Stimulated activated CD8-positive, alpha-beta memory T cell treated with anti-CD3 and anti-CD28 coated beads, Interleukin-7, amount 100 ng/mL, for 1 hour (primary cell): Measurements from ENCODE around the gene SLC29A1.
A peak's percentile ranks its signal among the peaks of the same experiment; 100 is the strongest.

Experiments used
- DNase-seq, 2 donors: peaks; one replicate each; pipeline ENCODE4 v3.0.0-alpha.2; 2020; ENCODE audit warnings: low read depth in 2 of 2

SLC29A1 gene

DNA sequence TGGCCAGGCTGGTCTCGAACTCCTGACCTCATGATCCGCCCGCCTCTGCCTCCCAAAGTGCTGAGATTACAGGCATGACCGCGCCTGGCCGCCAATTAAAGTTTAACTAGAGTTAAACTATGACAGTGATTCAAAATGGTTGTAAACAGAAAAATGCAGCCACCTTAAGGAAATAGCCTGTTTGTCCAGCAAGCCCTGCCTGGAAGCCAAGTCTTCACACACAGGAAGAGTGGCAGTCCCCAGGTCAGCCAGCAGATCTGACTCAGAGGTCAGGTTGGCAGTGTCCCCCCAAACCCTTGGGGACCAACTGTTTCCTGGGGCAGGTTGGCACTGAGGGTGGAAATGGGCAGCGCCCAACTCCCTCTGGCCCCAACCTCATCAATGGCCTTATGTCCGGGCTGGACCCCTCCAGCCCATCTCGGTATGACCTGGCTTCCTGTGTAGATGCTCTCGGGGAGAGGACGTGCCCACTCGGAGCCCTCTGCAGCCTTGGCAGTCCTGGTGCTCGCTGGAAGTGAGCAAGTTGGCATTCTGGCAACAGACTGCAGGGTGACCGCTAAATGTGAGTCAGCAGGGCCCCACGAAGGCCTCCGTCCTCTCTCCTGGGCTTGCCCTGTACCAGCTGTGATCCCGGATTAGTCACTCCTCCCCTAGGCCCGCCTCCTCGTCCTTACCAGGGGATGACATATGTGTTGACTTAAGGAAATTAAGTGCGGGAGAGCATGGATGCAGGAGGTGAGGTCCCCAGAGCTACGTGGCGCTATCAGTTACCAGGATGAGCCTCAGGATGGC lies 13.8 kb downstream of the SLC29A1 start:
- DNase-seq = peak in 1 of 2 donors; percentile 46

DNA sequence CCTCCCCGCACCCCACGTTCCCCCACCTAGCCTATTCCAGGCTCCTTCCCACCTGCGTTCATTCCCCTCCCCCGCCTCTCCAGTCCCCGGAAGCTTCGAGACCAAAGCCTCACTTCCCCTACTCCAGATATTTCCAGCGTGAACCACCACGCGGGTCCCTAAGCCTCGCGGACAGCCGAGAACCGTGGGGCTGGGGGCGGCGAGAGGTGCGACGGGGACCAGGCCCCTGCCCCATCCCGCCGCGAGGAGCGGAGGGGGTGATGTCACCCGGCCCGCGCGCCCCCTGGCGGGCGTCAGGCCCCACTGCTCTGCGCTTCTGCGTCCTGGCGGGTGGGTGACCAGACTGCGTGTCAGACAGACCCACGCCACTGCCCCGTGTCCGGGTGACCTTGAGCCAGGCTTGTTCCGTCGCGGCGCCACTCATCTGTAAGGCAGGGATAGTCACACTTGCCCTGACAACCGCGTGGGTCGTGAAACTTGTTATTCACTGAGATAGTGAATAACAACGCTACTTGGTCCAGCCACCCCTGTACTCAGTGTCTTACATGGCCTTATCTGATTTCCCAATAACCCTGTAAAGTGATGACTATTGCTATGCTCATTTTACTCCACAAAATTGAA lies 14.5 kb downstream of the SLC29A1 start:
- peak; percentile 66 to 68 for DNase-seq

DNA sequence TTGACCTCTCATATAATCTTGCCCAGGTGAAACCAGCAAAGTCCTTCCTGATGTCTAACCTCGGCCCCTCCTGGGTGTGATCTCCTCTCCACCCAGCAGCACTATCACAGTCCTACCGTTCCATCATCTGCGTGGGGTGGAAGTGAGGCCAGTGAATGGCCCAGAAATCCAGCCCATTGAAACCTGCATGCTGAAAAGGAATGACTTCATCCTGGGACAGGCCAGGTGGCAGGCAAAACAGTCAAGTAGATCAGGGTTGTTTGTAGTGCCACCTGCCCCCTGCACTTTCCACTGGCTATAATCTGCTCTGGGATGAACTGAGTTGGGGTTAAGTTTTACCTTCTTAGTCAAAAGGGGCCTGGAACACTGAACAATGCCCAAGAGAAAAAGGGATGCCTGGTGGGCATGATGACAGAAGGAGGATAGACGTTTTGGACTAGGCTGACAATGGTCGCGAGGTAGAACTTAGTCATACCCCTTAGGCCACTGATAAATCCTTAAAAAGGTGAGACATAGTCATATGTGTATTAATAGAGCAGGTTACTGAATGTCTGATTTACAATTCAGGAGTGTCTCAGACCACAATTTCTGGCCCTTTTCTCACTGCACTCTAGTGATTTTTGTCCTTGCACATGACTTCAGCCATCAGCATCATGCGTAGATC lies 15.4 kb downstream of the SLC29A1 start:
- no peak for DNase-seq

DNA sequence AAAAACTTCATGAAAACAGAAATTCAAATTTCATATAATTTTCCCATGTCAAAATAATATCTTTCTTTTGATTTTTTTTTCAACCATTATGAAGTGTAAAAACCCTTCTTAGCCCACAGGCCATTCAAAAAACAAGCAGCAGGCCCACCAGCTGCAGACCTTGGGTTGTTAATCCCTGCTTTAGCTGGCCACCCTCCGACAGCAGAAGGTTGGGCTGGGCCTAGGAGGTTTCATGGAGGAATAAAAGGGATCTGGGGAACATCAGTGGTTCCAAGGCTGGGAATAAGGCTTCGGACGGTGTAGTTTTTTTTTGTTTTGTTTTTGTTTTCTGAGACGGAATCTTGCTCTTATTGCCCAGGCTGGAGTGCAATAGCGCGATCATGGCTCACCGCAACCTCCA lies 19.9 kb downstream of the SLC29A1 start:
- no peak for DNase-seq

DNA sequence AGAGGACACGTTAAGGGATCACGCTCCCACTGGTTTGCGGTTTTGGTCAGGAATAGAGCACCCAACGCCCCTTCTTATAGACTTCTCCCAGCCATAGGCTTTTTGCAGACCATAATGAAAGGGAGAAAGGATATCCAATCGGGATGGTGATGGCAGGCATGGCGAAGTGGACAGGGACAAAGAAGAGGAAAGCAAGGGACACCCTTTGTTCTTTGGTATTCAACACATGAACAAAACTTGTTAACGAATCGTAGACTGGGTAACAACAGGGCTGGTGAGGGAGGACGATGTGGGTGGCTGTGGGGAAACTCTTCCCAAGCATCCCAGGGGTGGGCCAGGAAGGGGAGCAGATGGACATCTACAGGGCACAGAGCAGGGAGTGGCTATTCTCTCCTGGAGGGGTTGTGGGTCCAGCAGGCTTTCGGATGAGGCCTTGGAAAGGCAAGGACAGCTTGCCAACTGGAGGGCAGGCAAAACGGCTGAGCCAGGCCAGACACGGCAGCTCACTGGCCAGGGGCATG lies 22.1 kb downstream of the SLC29A1 start:
- DNase-seq = no peak

DNA sequence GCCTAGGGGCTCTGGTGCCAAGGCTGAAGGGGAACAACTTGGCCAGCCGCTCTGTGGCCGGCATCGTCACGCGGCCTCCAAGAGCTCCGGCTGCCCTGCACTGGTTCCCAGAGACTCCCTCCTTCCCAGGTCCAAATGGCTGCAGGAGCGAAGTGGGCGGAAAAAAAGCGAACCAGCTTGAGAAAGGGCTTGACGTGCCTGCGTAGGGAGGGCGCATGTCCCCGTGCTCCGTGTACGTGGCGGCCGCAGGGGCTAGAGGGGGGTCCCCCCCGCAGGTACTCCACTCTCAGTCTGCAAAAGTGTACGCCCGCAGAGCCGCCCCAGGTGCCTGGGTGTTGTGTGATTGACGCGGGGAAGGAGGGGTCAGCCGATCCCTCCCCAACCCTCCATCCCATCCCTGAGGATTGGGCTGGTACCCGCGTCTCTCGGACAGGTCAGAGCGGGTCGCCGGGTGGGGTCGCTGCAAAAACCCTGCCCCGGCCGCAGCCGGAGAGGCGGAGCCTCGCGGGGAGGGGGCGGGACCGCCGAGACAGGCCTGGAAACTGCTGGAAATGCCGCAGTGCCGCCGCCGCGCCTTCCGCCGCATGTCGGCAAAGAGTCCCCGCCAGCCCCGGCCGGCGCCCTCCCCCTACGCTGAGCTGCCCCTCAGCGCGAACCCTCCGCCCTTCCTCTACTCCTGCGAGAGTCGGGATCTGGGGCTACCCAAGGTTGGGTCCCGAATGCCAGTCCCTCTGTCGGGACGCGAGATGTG lies 22.7 kb downstream of the SLC29A1 start:
- peak; percentile 68 to 75 for DNase-seq

DNA sequence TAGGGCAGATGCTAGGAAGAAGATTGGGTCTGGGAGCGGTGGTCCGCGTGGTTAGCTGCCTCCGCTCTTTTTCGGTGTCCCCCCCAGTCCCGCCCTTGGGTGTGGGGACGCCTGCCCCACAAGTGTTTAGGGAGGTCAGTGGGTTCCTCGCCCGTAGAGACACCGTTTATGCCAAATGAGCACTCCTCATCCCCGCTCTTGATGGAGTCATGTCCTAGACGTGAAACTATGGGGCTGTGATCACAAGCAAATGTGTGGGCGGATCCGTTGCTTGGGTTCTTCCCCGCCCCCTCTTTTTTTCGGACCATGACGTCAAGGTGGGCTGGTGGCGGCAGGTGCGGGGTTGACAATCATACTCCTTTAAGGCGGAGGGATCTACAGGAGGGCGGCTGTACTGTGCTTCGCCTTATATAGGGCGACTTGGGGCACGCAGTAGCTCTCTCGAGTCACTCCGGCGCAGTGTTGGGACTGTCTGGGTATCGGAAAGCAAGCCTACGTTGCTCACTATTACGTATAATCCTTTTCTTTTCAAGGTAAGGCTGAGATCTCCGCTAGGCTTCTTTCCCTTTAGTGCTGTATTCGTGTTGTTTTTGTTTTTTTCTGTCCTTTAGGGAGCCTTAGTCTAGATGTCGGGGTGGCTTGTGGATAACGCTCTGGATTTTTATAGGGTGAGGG lies 23.4 kb downstream of the SLC29A1 start, which contains the start of gene HSP90AB1:
Gene HSP90AB1, plus strand, starts transcription at position 439 of the 675 bp plus-strand sequence. CDS start 1,529 bp downstream, outside the sequence.
- DNase-seq = peak; percentile 86 to 87

DNA sequence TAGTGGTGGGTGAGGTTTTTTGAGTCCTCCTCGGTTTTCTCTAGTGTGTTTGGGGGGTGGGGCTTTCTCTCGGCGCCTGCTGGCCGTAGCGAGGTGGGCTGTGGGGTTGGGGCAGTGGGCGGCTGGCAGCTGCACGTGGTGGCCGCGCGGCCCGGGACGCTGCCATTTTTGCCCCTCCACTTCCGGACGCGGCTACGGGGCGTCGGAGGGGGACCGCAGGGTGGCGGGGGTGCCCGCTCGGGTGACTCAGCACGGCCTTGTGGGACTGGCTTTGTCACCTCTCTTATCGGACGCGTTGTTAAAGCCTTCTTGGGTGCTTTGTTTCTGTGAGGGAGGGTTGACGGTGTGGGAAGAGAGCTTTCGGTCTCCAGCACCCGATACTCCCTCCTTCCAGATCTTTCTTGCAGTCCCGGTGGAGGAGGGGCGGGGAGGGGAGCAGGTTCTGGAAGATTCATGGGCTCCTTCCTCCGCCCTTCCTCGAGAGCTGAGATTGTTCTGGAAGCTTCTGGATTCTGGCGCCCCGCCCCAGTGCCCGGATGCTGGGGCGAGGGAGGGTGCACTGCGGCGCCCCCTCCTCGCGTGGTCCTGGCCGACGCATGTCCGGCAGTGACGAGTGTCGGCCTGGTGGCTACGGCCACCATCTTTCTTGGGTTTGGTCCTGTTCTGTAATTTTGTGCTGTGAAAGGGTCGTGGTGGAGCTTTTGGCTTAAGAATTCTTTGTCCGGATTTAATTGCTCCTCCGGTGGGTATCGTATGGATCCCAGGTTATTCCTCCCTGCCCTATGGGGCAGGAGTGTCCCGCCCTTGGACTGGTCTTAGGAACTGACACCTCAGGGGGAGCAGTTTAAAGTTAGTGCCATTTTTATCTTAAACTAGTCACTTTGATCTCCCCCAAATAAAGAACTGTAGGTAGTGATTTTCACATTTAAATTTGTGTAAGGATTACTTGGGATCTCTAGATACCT lies 24.2 kb downstream of the SLC29A1 start:
- peak; percentile 80 to 84 for DNase-seq

DNA sequence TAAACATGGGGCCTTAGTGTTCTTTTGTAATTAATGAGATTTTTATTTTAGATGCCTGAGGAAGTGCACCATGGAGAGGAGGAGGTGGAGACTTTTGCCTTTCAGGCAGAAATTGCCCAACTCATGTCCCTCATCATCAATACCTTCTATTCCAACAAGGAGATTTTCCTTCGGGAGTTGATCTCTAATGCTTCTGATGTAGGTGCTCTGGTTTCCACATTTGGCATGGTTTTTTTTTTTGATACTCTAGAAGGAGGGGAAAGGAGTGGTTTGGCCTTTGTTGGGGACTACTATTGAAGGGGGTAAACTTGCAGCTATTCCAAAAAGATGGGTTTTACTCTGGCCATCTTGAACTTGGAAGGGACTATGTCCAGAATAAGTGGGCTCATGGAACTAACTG lies 25.2 kb downstream of the SLC29A1 start:
- DNase-seq = no peak

DNA sequence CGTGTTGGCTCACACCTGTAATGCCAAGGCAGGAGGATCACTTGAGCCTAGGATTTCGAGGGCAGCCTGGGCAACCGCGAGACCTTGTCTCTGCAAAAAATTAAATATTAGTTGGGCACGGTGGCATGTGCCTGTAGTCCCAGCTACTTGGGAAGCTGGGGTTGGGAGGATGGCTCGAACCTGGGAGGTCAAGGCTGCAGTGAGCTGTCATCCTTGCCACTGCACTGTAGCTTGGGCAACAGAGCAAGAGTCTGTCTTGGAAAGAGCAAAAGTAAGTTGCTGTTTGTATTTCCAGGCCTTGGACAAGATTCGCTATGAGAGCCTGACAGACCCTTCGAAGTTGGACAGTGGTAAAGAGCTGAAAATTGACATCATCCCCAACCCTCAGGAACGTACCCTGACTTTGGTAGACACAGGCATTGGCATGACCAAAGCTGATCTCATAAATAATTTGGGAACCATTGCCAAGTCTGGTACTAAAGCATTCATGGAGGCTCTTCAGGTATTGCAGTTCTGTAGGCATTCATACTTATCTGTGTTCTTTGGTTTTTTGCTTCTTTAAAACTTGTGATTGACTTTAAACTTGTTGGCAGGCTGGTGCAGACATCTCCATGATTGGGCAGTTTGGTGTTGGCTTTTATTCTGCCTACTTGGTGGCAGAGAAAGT lies 25.8 kb downstream of the SLC29A1 start:
- DNase-seq = no peak

DNA sequence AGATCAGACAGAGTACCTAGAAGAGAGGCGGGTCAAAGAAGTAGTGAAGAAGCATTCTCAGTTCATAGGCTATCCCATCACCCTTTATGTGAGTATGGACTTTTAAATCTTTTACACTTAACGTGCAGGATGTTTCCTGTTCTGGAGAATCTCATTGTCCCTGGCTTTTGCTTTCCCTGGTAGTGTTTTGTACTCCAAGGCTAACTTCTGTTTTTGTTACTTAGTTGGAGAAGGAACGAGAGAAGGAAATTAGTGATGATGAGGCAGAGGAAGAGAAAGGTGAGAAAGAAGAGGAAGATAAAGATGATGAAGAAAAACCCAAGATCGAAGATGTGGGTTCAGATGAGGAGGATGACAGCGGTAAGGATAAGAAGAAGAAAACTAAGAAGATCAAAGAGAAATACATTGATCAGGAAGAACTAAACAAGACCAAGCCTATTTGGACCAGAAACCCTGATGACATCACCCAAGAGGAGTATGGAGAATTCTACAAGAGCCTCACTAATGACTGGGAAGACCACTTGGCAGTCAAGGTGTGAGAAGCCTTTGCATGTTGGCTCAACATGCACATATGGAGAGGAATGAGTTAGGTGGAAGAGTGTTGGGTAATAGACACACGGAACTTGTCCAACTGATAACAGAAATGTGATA lies 26.8 kb downstream of the SLC29A1 start:
- no peak for DNase-seq

DNA sequence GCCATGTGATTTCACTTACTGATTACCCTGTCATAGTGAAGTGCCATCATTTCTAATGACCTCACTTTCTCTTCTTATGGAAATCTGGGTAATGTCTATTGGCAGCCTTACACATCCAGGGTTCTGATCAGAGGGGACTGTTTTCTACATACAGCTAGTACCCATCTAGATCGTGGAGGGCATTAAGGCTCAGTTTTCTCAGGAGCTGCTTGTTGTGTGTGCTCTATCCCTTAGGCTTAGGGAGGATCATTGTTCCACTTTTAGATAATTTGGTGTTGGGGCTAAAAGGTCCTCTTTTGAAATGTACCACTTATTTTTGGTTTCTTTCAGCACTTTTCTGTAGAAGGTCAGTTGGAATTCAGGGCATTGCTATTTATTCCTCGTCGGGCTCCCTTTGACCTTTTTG lies 27.3 kb downstream of the SLC29A1 start:
- DNase-seq = no peak

DNA sequence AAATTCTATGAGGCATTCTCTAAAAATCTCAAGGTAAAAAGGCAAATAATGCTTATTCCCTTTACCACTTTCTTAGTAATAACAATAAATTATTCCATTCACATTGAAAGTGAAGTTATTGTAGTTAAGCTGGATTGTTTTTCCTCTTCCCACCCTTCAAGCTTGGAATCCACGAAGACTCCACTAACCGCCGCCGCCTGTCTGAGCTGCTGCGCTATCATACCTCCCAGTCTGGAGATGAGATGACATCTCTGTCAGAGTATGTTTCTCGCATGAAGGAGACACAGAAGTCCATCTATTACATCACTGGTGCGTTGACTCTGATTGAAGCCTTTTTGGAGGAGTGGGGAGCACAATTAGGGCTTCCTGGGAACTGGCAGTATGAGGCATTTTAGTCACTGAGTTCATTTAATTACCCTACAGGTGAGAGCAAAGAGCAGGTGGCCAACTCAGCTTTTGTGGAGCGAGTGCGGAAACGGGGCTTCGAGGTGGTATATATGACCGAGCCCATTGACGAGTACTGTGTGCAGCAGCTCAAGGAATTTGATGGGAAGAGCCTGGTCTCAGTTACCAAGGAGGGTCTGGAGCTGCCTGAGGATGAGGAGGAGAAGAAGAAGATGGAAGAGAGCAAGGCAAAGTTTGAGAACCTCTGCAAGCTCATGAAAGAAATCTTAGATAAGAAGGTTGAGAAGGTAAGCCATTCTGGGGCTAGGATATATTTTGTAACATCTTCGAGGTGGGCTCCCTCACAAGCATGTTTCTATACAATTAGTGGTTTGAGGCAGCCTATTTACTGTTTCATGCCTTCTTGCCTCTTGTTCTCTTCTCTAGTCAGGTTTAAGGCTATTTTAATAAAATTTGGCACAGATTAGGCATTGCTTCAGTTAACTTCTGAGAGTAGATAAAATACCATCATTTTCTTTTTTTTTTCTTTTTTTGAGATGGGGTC lies 28.5 kb downstream of the SLC29A1 start:
- DNase-seq = no peak

DNA sequence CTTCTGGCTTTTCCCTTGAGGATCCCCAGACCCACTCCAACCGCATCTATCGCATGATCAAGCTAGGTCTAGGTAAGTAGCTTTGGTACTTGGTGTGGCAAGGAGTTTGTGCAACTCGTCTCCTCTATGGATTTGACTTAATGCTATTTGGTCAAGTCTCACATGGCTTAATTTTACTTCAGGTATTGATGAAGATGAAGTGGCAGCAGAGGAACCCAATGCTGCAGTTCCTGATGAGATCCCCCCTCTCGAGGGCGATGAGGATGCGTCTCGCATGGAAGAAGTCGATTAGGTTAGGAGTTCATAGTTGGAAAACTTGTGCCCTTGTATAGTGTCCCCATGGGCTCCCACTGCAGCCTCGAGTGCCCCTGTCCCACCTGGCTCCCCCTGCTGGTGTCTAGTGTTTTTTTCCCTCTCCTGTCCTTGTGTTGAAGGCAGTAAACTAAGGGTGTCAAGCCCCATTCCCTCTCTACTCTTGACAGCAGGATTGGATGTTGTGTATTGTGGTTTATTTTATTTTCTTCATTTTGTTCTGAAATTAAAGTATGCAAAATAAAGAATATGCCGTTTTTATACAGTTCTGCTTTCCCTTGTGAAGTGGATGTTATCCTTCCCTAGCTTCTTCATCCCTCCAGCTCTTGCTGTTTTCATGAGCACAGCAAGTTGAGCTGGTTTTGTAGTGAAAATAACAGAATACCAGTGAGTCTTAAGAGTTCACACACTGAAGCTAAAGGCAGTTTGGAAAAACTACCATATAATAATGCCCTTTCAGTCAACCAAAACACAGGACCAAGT lies 30.1 kb downstream of the SLC29A1 start:
- no peak for DNase-seq

DNA sequence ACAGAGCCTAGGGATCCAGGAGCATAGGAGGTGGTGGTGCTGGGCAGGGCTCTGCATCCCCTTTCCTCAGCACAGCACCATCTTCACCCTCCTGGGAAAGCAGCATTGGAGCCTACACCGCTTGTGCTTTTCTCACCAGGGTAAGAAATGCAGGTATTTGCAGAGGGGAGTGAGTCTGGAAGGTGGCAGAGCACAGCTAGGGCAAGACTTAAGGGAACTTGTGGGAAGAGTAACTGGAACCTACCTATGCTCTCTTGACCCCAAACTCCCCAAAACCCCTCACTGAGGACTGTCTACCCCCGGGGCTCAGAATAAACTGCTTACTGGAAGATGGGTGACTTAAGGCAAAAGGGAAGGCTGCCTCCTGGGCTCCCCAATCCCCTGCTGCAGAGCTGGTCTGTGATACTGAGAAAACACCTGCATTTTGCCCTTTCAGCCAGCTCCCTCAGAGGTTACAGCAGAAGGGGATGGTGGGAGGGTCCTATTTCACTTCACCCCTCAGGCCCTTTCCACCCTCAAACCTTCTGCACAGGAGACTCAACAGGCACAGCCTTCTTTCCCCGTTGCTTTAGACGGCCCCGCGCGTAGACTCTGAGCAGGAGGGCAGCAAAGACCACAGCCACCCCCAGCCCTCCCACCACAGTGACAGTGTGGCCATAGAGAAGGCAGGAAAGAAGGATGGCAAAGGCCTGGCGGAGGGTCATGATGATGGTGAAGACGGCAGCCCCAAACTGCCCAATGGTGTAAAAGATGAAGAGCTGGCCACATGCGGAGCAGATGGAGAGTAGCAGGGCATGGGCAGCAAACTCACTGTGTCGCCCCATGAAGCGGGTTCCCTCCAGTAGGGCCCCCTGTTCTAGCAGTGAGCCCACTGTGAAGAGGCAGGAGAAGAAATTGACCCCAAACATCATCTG lies 31.1 kb downstream of the SLC29A1 start:
- no peak for DNase-seq
